Natural killer cell treated with Interleukin-12 subunit alpha and Interleukin-12 subunit beta and Interleukin-15 and Interleukin-18, amount 100 ng/mL, for 72 hours (primary cell): ENCODE measurements around the gene SIAH1. TPM values are rescaled to one million over a fixed set of nuclear protein-coding genes. Genes with fewer than 3 reads are reported as not detected.
"Not testable (repeated sequence)": the region's sequence is repeated elsewhere in the genome, so short reads cannot be mapped to it uniquely, and the experiment has no call there.

Source experiments
- ATAC-seq, 2 donors: fragments of 150-1000 bp; cut with Tn5 transposase in 1 of 2; sonication (Bioruptor Pico), chemical (Tn5 transposase) in 1 of 2; 2 replicates each; pipeline ENCODE4 v1.10.0; 2021
- DNase-seq: peaks from one replicate; pipeline ENCODE4 v3.0.0; 2022; ENCODE audit warnings: low spot score
- H3K27ac Mint-ChIP-seq, 2 donors: 1 replicate in 1 of 2; 2 replicates in 1 of 2; pipeline ENCODE4 v1.8.0; 2022; ENCODE audit warnings: mixed read lengths in 2 of 2, mild to moderate bottlenecking in 1 of 2, moderate library complexity in 1 of 2
- H3K27me3 Mint-ChIP-seq, 2 donors: 1 replicate in 1 of 2; 2 replicates in 1 of 2; pipeline ENCODE4 v1.8.0; 2022; ENCODE audit warnings: mixed read lengths in 2 of 2
- H3K36me3 Mint-ChIP-seq: one replicate; pipeline ENCODE4 v1.8.0; 2022; ENCODE audit warnings: mixed read lengths
- H3K4me1 Mint-ChIP-seq, 2 donors: 1 replicate in 1 of 2; 2 replicates in 1 of 2; pipeline ENCODE4 v1.8.0; 2022; ENCODE audit warnings: low read depth in 2 of 2, mixed read lengths in 2 of 2, mild to moderate bottlenecking in 1 of 2
- H3K4me3 Mint-ChIP-seq: one replicate; pipeline ENCODE4 v1.8.0; 2022; ENCODE audit warnings: mixed read lengths
- H3K9me3 Mint-ChIP-seq: 2 replicates; pipeline ENCODE4 v1.8.0; 2022; ENCODE audit warnings: mixed read lengths
- total RNA-seq, 2 donors: library from RNA; stranded (reverse); gene quantifications; one replicate each; pipeline ENCODE4 v1.2.3, GENCODE V29; 2022

The SIAH1 gene
- total RNA-seq, 2 donors from 2014 or later, result 21.0 to 25.7 TPM

- H3K36me3 Mint-ChIP-seq, result no peaks in the 10 kb centered on the region
- H3K27ac Mint-ChIP-seq, result peak overlapping the region; percentile 66 to 84
- ATAC-seq (no peak), DNase-seq (no peak)
- H3K4me1 Mint-ChIP-seq, result peaks cover 30 to 50% of the 10 kb centered on the region in 2 donors
- H3K4me3 Mint-ChIP-seq, result peak overlapping the region; percentile 84
- H3K27me3 Mint-ChIP-seq, result no peaks in the 10 kb centered on the region
- no peaks in the 10 kb centered on the region for H3K9me3 Mint-ChIP-seq
Measured at GRCh38 chr16:48383009-48383876, 2.0 kb downstream of the SIAH1 start.

DNA sequence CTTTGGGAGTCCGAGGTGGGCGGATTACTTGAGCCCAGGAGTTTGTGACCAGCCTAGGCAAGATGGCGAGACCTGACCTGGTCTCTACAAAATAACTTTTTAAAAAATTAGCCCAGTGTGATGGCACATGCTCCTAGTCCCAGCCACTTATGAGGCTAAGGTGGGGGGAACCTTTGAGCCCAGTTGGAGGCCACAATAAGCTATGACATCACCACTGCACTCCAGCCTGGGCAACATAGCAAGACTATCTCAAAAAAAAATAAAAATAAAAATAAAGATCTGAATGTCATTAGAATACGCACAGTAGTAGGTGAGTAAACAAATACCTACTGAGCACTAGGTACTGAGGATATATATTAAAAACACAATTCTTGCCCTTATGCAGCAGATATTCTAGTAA is 3.1 kb downstream of the SIAH1 start:
- H3K36me3 Mint-ChIP-seq, result no peaks in the 10 kb centered on the region
- ATAC-seq, result no peak

GRCh38 chr16:48381201-48381600 is 4.0 kb downstream of the SIAH1 start:
- peaks cover 30 to 60% of the 10 kb centered on the region in 2 donors for H3K4me1 Mint-ChIP-seq
- no peaks in the 10 kb centered on the region for H3K27me3 Mint-ChIP-seq
- no peaks in the 10 kb centered on the region for H3K9me3 Mint-ChIP-seq
- DNase-seq, result no peak
- ATAC-seq, result no peak
- no peaks in the 10 kb centered on the region for H3K36me3 Mint-ChIP-seq
- no peak overlapping the region for H3K27ac Mint-ChIP-seq
- no peak overlapping the region for H3K4me3 Mint-ChIP-seq

More for the DNA sequence above, 3.1 kb downstream of the SIAH1 start:
- DNase-seq, result no peak
- no peaks in the 10 kb centered on the region for H3K27me3 Mint-ChIP-seq
- H3K9me3 Mint-ChIP-seq, result no peaks in the 10 kb centered on the region
- H3K27ac Mint-ChIP-seq, result no peak overlapping the region
- no peak overlapping the region for H3K4me3 Mint-ChIP-seq
- H3K4me1 Mint-ChIP-seq, result peaks cover 30 to 54% of the 10 kb centered on the region in 2 donors

DNA sequence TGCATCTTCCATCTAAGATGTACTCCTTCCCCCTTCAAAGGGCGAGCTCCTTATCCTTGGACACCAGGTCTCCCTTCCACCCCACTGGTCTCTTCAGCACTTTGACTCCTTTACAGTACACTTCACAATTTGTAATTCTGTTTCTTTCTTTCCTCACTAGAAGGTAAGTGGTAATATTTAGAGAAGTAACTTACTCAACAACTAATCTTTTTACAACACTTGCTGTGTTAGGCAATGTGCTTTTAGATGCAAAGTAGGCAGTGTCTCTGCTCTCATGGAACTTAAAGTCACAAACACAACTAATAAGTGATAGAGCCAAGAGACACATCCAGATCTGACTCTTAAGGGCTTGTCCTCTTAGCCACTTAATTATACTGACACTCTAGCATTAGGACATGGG is 6.4 kb downstream of the SIAH1 start:
- Mint-ChIP-seq H3K9me3 (no peaks in the 10 kb centered on the region), H3K27ac (peak overlapping the region; percentile 31 to 45), H3K27me3 (no peaks in the 10 kb centered on the region), H3K36me3 (no peaks in the 10 kb centered on the region), H3K4me1 (peaks cover 30 to 50% of the 10 kb centered on the region in 2 donors), H3K4me3 (peak overlapping the region; percentile 68)
- DNase-seq, result no peak
- peak; percentile 36 to 38 for ATAC-seq

DNA sequence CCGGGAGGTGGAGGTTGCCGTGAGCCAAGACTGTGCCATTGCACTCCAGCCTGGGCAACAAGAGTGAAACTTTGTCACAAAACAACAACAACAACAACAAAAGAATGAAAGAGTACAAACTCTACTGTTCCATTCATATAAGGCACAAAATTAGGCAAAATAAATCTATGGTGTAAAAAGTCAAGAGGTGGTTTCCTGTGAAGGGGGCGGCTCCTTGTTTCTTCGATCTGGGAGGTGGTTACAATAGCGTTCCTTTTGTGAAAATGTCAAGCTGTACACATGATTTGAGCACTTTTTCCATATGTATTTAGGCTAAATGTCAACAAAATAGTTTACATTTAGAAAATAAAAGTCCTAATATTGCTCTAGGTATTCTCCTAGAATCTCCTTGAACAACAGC is 6.9 kb downstream of the SIAH1 start:
- DNase-seq (no peak), ATAC-seq (no peak)
- Mint-ChIP-seq H3K4me3 (peak overlapping the region; percentile 68), H3K27me3 (no peaks in the 10 kb centered on the region), H3K4me1 (peaks cover 24 to 45% of the 10 kb centered on the region in 2 donors), H3K9me3 (no peaks in the 10 kb centered on the region), H3K27ac (peak overlapping the region; percentile 31 to 45), H3K36me3 (no peaks in the 10 kb centered on the region)

- not testable (repeated sequence) for DNase-seq, ATAC-seq, H3K27me3 Mint-ChIP-seq, H3K9me3 Mint-ChIP-seq, H3K27ac Mint-ChIP-seq, H3K36me3 Mint-ChIP-seq, H3K4me3 Mint-ChIP-seq
- H3K4me1 Mint-ChIP-seq, result peaks cover 22 to 42% of the 10 kb centered on the region in 2 donors
Measured at GRCh38 chr16:48377301-48377700, 7.9 kb downstream of the SIAH1 start.

DNA sequence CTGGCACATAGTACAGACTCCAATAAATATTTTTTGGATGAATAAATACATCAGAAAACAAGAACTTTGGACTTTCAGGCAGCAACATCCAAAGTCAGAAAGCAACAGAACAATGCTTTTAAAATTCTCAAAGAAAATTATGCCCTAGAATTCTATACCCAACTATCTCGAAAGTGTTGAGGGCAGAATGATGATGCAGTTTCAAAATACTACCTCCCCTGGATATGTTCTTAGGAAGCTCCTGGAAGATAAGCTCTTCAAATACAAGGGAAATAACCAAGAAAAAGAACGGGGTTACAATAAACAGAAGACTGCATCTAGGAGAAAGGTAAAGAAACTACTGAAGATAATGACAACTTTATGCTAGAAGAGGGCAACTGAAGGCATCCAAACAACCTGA is 11.0 kb downstream of the SIAH1 start:
- DNase-seq, result no peak
- ATAC-seq, result no peak
- no peak overlapping the region for H3K4me3 Mint-ChIP-seq
- no peak overlapping the region for H3K27ac Mint-ChIP-seq
- peaks cover 20 to 27% of the 10 kb centered on the region in 2 donors for H3K4me1 Mint-ChIP-seq
- H3K9me3 Mint-ChIP-seq, result no peaks in the 10 kb centered on the region
- H3K36me3 Mint-ChIP-seq, result no peaks in the 10 kb centered on the region
- H3K27me3 Mint-ChIP-seq, result no peaks in the 10 kb centered on the region

GRCh38 chr16:48373258-48374029 is 11.8 kb downstream of the SIAH1 start:
- DNase-seq (no peak), ATAC-seq (no peak)
- H3K27me3 Mint-ChIP-seq, result no peaks in the 10 kb centered on the region
- H3K9me3 Mint-ChIP-seq, result no peaks in the 10 kb centered on the region
- no peak overlapping the region for H3K27ac Mint-ChIP-seq
- H3K36me3 Mint-ChIP-seq, result no peaks in the 10 kb centered on the region
- H3K4me3 Mint-ChIP-seq, result no peak overlapping the region
- peaks cover 12 to 19% of the 10 kb centered on the region in 2 donors for H3K4me1 Mint-ChIP-seq

DNA sequence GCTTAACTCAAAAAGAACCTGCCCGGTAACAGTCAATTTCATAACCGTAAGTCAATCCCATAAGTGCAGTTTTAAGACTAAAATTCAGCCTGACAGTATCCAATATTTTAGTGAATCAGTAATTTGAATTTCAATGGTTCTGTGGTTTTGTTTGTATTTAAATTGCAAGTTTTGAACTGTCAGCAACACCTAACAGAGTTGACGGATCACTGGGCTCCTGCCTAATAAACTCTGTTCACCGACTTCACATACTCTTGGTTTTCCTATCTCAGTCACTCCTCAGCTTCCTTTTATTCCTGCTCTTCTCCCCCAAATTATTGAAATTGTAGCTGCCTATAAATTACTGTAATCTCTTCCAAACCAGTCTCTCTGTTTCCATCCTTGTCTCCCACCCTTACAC is 12.5 kb downstream of the SIAH1 start:
- Mint-ChIP-seq H3K27ac (no peak overlapping the region), H3K4me3 (no peak overlapping the region), H3K4me1 (peaks cover 12 to 15% of the 10 kb centered on the region in 2 donors), H3K9me3 (no peaks in the 10 kb centered on the region), H3K36me3 (no peaks in the 10 kb centered on the region), H3K27me3 (no peaks in the 10 kb centered on the region)
- DNase-seq, result no peak
- no peak for ATAC-seq

DNA sequence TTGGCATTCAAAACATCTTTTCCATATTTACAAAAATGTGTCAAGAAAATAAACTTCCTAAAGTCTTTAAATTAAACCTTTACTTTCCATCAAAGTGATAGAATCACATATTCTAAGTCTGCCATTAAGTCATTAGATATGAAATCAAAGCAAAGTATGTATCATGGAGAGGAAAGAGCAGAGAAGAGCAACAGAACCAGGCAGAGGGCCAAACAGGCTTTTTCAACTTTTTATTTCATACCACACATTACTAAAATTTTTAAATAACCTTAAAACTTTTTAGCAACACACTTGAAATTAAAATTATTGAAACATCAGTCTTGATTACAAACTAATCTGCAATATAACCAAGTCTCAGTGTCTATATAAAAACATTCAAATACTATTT is 13.8 kb downstream of the SIAH1 start:
- peaks cover 22 to 23% of the 10 kb centered on the region in 2 donors for H3K4me1 Mint-ChIP-seq
- no peak for ATAC-seq
- no peaks in the 10 kb centered on the region for H3K36me3 Mint-ChIP-seq
- no peak for DNase-seq
- no peaks in the 10 kb centered on the region for H3K27me3 Mint-ChIP-seq
- no peak overlapping the region for H3K27ac Mint-ChIP-seq
- H3K4me3 Mint-ChIP-seq, result no peak overlapping the region
- no peaks in the 10 kb centered on the region for H3K9me3 Mint-ChIP-seq

DNA sequence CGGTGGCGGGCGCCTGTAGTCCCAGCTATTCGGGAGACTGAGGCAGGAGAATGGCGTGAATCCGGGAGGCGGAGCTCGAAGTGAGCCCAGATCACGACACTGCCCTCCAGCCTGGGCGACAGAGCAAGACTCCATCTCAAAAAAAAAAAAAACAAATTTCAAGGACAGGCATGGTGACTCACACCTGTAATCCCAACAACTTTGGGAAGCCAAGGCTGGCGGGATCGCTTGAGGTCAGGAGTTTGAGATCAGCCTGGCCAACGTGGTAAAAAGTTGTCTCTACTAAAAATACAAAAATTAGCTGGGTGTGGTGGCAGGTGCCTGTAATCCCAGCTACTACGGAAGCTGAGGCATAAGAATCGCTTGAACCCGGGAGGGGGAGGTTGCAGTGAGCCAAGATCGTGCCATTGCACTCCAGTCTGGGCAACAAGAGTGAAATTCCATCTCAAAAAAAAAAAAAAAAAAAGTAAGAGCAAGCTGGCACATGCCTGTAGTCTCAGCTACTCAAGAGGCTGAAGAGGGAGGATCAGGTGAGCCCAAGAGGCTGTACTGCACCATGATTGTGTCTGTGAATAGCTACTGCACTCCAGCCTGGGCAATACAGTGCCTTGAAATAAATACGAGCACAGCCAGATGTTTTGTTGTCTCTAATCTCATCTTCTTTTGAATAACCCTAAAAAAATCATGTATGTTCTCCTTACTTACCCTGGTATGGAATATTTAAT is 14.4 kb downstream of the SIAH1 start:
- H3K36me3 Mint-ChIP-seq, H3K4me3 Mint-ChIP-seq, ATAC-seq, H3K27ac Mint-ChIP-seq, H3K27me3 Mint-ChIP-seq, DNase-seq, H3K9me3 Mint-ChIP-seq: not testable (repeated sequence)
- H3K4me1 Mint-ChIP-seq, result peaks cover 27% of the 10 kb centered on the region in 2 donors

DNA sequence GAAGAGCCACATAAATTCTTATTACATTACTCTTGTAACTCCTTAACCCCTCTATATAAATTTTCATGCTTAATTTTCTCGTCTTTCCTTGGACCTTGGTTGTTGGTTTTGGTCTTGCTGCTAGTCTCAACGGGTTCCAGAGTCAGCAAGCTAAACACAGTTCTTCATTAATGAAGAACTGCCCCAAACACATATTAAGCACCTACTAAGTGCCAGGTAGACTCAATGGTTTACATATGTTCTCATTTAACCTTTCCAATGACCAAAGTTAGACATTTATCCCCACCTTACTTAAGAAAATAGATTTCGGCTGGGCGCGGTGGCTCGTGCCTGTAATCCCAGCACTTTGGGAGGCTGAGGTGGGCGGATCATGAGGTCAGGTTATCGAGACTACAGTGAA is 15.0 kb downstream of the SIAH1 start:
- ATAC-seq (no peak), DNase-seq (no peak)
- Mint-ChIP-seq H3K4me1 (peaks cover 31% of the 10 kb centered on the region in 2 donors), H3K27me3 (no peaks in the 10 kb centered on the region), H3K27ac (no peak overlapping the region), H3K36me3 (no peaks in the 10 kb centered on the region), H3K9me3 (no peaks in the 10 kb centered on the region), H3K4me3 (no peak overlapping the region)

DNA sequence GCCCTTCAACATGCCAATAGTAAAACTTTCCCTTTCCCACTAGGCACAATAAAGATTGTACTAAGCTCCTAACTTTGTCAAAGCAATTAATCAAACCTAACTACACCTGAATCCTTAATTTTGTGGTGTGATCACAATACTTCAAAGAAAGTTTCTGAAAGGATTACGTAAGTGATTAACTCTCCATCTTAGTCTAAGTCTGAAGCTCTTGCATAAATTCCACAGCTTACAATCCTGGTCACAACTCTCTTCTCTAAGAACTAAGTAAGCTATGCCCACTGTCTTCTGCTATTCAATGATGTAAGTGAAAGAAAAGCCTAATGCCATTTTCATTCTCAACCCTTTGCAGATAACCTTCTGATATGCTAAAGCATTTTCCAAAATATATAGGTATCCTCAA is 15.4 kb downstream of the SIAH1 start:
- H3K36me3 Mint-ChIP-seq, result no peaks in the 10 kb centered on the region
- no peak overlapping the region for H3K4me3 Mint-ChIP-seq
- no peak for ATAC-seq
- no peak overlapping the region for H3K27ac Mint-ChIP-seq
- no peak for DNase-seq
- H3K4me1 Mint-ChIP-seq, result peaks cover 36% of the 10 kb centered on the region in 2 donors
- no peaks in the 10 kb centered on the region for H3K9me3 Mint-ChIP-seq
- H3K27me3 Mint-ChIP-seq, result no peaks in the 10 kb centered on the region
